Hepatocyte (in vitro differentiated cells): Measurements from ENCODE around the gene DKK3. TPM values are rescaled to one million over a fixed set of nuclear protein-coding genes. Genes with fewer than 3 reads are reported as not detected.

Source experiments
- DNase-seq: peaks from one replicate; pipeline ENCODE4 v3.0.0-alpha.2; 2016; ENCODE audit warnings: low spot score
- H2AFZ ChIP-seq: fragments of 200-600 bp; sonication (generic); 2 replicates; pipeline ENCODE4 v1.6.0; 2016; ENCODE audit warnings: antibody characterized with exemption, mild to moderate bottlenecking
- H3K27ac ChIP-seq: fragments of 200-600 bp; sonication (generic); 2 replicates; pipeline ENCODE4 v1.5.1; 2016; ENCODE audit warnings: mild to moderate bottlenecking
- H3K27me3 ChIP-seq: fragments of 200-600 bp; sonication (generic); 2 replicates; pipeline ENCODE4 v1.6.1; 2016
- H3K36me3 ChIP-seq: fragments of 200-600 bp; sonication (generic); replicated peaks from 2 replicates; pipeline ENCODE4 v1.5.1; 2016; ENCODE audit warnings: low read depth; ENCODE audit not compliant: insufficient read depth
- H3K4me1 ChIP-seq: fragments of 200-600 bp; sonication (generic); 2 replicates; pipeline ENCODE4 v1.5.1; 2016; ENCODE audit warnings: mild to moderate bottlenecking, moderate library complexity; ENCODE audit not compliant: insufficient read depth
- H3K4me2 ChIP-seq: fragments of 200-600 bp; sonication (generic); 2 replicates; pipeline ENCODE4 v1.6.0; 2016
- H3K4me3 ChIP-seq: fragments of 200-600 bp; sonication (generic); 2 replicates; pipeline ENCODE4 v1.5.1; 2016; ENCODE audit warnings: mild to moderate bottlenecking
- H3K79me2 ChIP-seq: fragments of 200-600 bp; sonication (generic); 2 replicates; pipeline ENCODE4 v1.6.0; 2017; ENCODE audit warnings: mild to moderate bottlenecking
- H3K9me2 ChIP-seq: fragments of 200-600 bp; sonication (generic); replicated peaks from 2 replicates; pipeline ENCODE4 v1.6.0; 2017; ENCODE audit warnings: mild to moderate bottlenecking; ENCODE audit not compliant: insufficient read depth
- H3K9me3 ChIP-seq: fragments of 200-600 bp; sonication (generic); 2 replicates; pipeline ENCODE4 v1.5.1; 2016; ENCODE audit warnings: low read depth, mild to moderate bottlenecking
- H4K20me1 ChIP-seq: fragments of 200-600 bp; sonication (generic); 2 replicates; pipeline ENCODE4 v1.6.0; 2016; ENCODE audit warnings: mild to moderate bottlenecking; ENCODE audit not compliant: insufficient read depth, poor library complexity, severe bottlenecking
- CTCF ChIP-seq: fragments of 200-600 bp; sonication (generic); IDR thresholded peaks from 2 replicates; pipeline ENCODE4 v1.5.1; 2016; ENCODE audit warnings: antibody characterized with exemption, mild to moderate bottlenecking; ENCODE audit not compliant: poor library complexity
- EZH2 ChIP-seq: fragments of 200-600 bp; sonication (generic); IDR thresholded peaks from 2 replicates; pipeline ENCODE4 v1.6.1; 2016; ENCODE audit warnings: antibody characterized with exemption, mild to moderate bottlenecking, borderline replicate concordance
- EZH2phosphoT487 ChIP-seq: fragments of 200-600 bp; sonication (generic); IDR thresholded peaks from one replicate; pipeline ENCODE4 v1.6.1; 2018; ENCODE audit warnings: antibody characterized with exemption, mild to moderate bottlenecking, low read depth, moderate library complexity; ENCODE audit not compliant: unreplicated experiment, severe bottlenecking
- WGBS: methylation state at CpG from one replicate; pipeline ENCODE4 v1.1.6; 2016; ENCODE audit warnings: low lambda C conversion rate; ENCODE audit errors: missing lambda C conversion rate; 5-methylcytosine and 5-hydroxymethylcytosine counted together
- polyA plus RNA-seq: library from polyadenylated mRNA; unstranded; fragments of >200 nt; fragmentation: Nextera tagmentation; extraction: Ambion mirVana; gene quantifications from 2 replicates; pipeline ENCODE4 v1.2.1, GENCODE V29; 2016
- total RNA-seq: library from RNA; depleted of rRNA; stranded (reverse); fragments of >200 nt; gene quantifications from 2 replicates; pipeline ENCODE4 v1.2.3, GENCODE V29; 2014

Gene DKK3
- total and polyA plus RNA-seq, 2 experiments from 2014 or later: 64.3 to 71.3 TPM

DNA sequence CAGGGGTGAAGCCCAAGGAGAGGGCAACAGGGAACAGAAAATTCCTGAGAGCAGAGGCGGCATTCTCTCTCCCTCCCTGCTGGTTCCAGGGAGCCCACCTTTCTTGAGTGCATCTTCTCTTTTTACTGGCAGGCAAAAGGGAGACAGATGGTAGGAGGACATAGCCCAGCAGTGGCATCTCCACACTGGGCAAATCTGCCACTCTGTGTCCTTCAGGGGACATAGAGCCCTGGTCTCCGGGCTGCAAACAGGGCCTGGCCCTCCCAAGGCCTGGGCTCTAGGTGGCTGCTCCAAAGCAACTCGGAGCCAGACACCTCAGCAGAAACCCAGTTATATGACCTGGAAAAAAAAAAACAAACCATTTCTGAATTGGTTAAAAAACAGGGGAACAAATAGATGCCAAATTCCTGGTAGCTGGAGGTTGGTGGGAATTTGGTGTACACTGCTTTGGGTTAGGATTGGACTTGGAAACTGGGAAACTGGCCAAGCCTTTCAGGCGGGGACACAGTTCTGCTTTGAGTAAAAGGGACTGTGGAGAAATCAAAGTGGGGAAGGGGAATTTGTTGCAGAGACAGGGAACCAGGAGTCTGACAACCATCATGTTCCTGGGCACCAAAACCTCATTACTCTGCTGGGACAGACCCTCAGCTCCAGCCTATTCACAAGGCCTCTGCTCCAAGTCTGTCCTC is 23.6 kb upstream of the DKK3 start:
- Histone ChIP-seq H3K27me3 (no peaks in the 10 kb centered on the region), H3K4me2 (no peak overlapping the region), H2AFZ (no peak overlapping the region), H3K36me3 (no peaks in the 10 kb centered on the region), H3K4me1 (no peaks in the 10 kb centered on the region), H3K9me3 (no peaks in the 10 kb centered on the region), H4K20me1 (no peaks in the 10 kb centered on the region), H3K9me2 (no peaks in the 10 kb centered on the region), H3K4me3 (no peak overlapping the region), H3K79me2 (no peaks in the 10 kb centered on the region), H3K27ac (no peak overlapping the region)
- DNase-seq: no peak
- no peak for TF ChIP-seq EZH2phosphoT487
- no peak for TF ChIP-seq EZH2
- no peak for TF ChIP-seq CTCF
- WGBS: 91% methylated on average over 4 of the region's 4 CpGs

GRCh38 chr11:12029738-12030363 is 21.4 kb upstream of the DKK3 start:
- TF ChIP-seq CTCF: no peak
- TF ChIP-seq EZH2phosphoT487: no peak
- TF ChIP-seq EZH2: no peak
- DNase-seq: no peak
- Histone ChIP-seq H3K4me2 (no peak overlapping the region), H3K36me3 (no peaks in the 10 kb centered on the region), H3K9me3 (no peaks in the 10 kb centered on the region), H3K4me1 (no peaks in the 10 kb centered on the region), H3K9me2 (no peaks in the 10 kb centered on the region), H3K27ac (no peak overlapping the region), H3K4me3 (no peak overlapping the region), H2AFZ (no peak overlapping the region), H3K79me2 (no peaks in the 10 kb centered on the region), H4K20me1 (no peaks in the 10 kb centered on the region), H3K27me3 (no peaks in the 10 kb centered on the region)
- WGBS: 76% methylated on average over 5 of the region's 5 CpGs

DNA sequence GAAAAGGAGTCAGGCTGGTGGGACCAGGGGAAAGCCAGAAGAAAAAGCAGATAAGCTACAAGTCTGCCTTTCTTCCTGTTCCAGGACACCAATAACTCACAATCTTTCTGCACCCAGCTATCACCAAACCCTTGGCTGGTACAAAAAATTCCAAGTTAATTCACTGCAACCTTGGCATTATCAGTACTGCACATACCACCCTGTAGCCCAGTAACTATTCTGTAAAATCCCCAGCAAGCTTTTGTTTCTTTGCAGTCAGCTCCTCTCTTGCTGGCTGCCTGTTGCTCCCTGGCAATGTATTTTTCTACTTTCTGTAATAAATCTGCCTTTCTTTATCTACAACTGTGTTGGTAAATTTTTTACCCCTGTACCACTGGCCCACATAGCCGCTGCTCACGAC is 20.7 kb upstream of the DKK3 start:
- Histone ChIP-seq H3K27me3 (no peaks in the 10 kb centered on the region), H3K36me3 (no peaks in the 10 kb centered on the region), H3K4me1 (no peaks in the 10 kb centered on the region), H3K27ac (no peak overlapping the region), H2AFZ (no peak overlapping the region), H3K4me2 (no peak overlapping the region), H3K79me2 (no peaks in the 10 kb centered on the region), H4K20me1 (no peaks in the 10 kb centered on the region), H3K9me3 (no peaks in the 10 kb centered on the region), H3K9me2 (no peaks in the 10 kb centered on the region), H3K4me3 (no peak overlapping the region)
- 97% methylated on average over 2 of the region's 2 CpGs for WGBS
- TF ChIP-seq EZH2phosphoT487 (no peak), CTCF (no peak), EZH2 (no peak)
- no peak for DNase-seq
